ENCODE measurements around the gene LTN1.

DNA sequence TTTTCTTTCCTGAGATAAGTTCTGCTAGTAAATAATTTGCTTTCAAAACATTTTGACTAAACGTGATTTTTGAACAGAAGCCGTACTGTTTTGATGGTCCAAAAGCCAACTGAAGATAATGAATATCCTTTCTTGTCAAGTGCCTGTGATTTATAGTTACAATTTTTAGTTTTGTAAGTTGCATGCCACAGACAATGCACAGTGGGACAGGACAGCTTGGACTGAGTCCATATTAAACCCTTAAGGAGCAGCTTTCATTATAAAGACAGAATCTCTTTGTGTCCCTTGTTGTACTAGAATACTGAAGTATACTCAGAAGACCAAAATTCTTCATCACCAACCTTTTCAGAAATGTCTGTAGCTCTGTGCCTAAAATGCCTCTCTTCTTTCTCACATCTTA is 92.2 kb downstream of the LTN1 start:
- TF ChIP-seq, protein P1, sequence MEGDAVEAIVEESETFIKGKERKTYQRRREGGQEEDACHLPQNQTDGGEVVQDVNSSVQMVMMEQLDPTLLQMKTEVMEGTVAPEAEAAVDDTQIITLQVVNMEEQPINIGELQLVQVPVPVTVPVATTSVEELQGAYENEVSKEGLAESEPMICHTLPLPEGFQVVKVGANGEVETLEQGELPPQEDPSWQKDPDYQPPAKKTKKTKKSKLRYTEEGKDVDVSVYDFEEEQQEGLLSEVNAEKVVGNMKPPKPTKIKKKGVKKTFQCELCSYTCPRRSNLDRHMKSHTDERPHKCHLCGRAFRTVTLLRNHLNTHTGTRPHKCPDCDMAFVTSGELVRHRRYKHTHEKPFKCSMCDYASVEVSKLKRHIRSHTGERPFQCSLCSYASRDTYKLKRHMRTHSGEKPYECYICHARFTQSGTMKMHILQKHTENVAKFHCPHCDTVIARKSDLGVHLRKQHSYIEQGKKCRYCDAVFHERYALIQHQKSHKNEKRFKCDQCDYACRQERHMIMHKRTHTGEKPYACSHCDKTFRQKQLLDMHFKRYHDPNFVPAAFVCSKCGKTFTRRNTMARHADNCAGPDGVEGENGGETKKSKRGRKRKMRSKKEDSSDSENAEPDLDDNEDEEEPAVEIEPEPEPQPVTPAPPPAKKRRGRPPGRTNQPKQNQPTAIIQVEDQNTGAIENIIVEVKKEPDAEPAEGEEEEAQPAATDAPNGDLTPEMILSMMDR (IDR thresholded peaks at IDR 0.05), result no peak
- TF ChIP-seq RAD21 (IDR thresholded peaks at IDR 0.05; ENCODE audit: low read length), result no peak
- TF ChIP-seq EP300 (IDR thresholded peaks at IDR 0.05; ENCODE audit: borderline replicate concordance in 1 of 2, low read depth in 1 of 2, low read length in 1 of 2), result no peak
- no peak for TF ChIP-seq RFX5 (IDR thresholded peaks at IDR 0.05; ENCODE audit: low read length)
- TF ChIP-seq EZH2phosphoT487 (IDR thresholded peaks at IDR 0.05; ENCODE audit: borderline replicate concordance, low read depth), result no peak
- no peak for TF ChIP-seq SIN3A (IDR thresholded peaks at IDR 0.05; ENCODE audit: borderline replicate concordance, low read depth, low read length)
- no peak for TF ChIP-seq MXI1 (IDR thresholded peaks at IDR 0.05; ENCODE audit: low read depth, low read length)
- TF ChIP-seq YY1 (IDR thresholded peaks at IDR 0.05; ENCODE audit: low read depth), result no peak
- TF ChIP-seq PBX3 (IDR thresholded peaks at IDR 0.05), result no peak
- TF ChIP-seq TEAD4 (IDR thresholded peaks at IDR 0.05; ENCODE audit: borderline replicate concordance, insufficient read depth), result no peak
- TF ChIP-seq POLR2AphosphoS5 (IDR thresholded peaks at IDR 0.05; ENCODE audit: low read depth, low read length), result no peak

Data from SK-N-SH (cell line).